IMR-90 (cell line): ENCODE measurements around the gene KRTAP4-1. TPM values are rescaled to one million over a fixed set of nuclear protein-coding genes. Genes with fewer than 3 reads are reported as not detected.
A peak's percentile ranks its signal among the peaks of the same experiment; 100 is the strongest.

ENCODE experiments used
- ATAC-seq: fragments of 200-7000 bp; cut with Tn5 transposase; 2 replicates; pipeline ENCODE4 v1.9.1; 2020; ENCODE audit warnings: low read depth, mild to moderate bottlenecking, moderate library complexity
- Bru-seq: library from RNA; stranded (reverse); fragments of 400-500 nt; gene quantifications from one replicate; lab custom pipeline; 2021; lab: Mats Ljungman, UMichigan
- BruChase-seq, 2 experiments: library from RNA; stranded (reverse); fragments of 400-500 nt; gene quantifications; one replicate each; lab custom pipeline; 2021; lab: Mats Ljungman, UMichigan
- BruUV-seq: library from RNA; stranded (reverse); fragments of 400-500 nt; replicated peaks from 2 replicates; lab custom pipeline; 2021; lab: Mats Ljungman, UMichigan
- CTCF ChIA-PET: fragments of 300-600 bp; formaldehyde crosslinking; extraction: SDS; loops from one replicate; lab custom pipeline; 2021; ENCODE audit warnings: antibody characterized with exemption; lab: Yijun Ruan, JAX
- POLR2A ChIA-PET: fragments of 300-600 bp; sonication (Branson Sonifier 250); formaldehyde crosslinking; loops from one replicate; lab custom pipeline; 2022; ENCODE audit warnings: antibody characterized with exemption; ENCODE audit not compliant: unreplicated experiment; lab: Charles Lee
- DNase-seq: peaks from one replicate; pipeline ENCODE4 v3.0.0; 2013
- H2AFZ ChIP-seq: replicated peaks from 2 replicates; pipeline ENCODE3; 2013; ENCODE audit warnings: low read length, mild to moderate bottlenecking; ENCODE audit not compliant: poor library complexity
- H2AK5ac ChIP-seq: 2 replicates; pipeline ENCODE4 v1.6.1; 2013; ENCODE audit warnings: low read depth, low read length, inconsistent platforms
- H2AK9ac ChIP-seq: replicated peaks from 2 replicates; pipeline ENCODE3; 2013; ENCODE audit warnings: mild to moderate bottlenecking, low read depth, low read length, moderate library complexity; ENCODE audit not compliant: poor library complexity
- H2BK120ac ChIP-seq: 2 replicates; pipeline ENCODE4 v1.6.1; 2013; ENCODE audit warnings: low read depth, low read length, inconsistent platforms
- H2BK15ac ChIP-seq: 3 replicates; pipeline ENCODE4 v1.6.1; 2013; ENCODE audit warnings: low read depth, low read length, inconsistent platforms
- H2BK20ac ChIP-seq: 2 replicates; pipeline ENCODE4 v1.6.1; 2013; ENCODE audit warnings: low read depth, mild to moderate bottlenecking, inconsistent platforms, low read length, moderate library complexity
- H2BK5ac ChIP-seq: 2 replicates; pipeline ENCODE4 v1.6.1; 2013; ENCODE audit warnings: mild to moderate bottlenecking, low read depth, low read length, inconsistent platforms; ENCODE audit not compliant: poor library complexity, severe bottlenecking
- H3K14ac ChIP-seq: replicated peaks from 2 replicates; pipeline ENCODE4 v1.6.1; 2013; ENCODE audit warnings: low read depth, low read length, inconsistent platforms
- H3K18ac ChIP-seq: 2 replicates; pipeline ENCODE4 v1.6.1; 2013; ENCODE audit warnings: low read depth, low read length, control low read depth
- H3K23ac ChIP-seq: 2 replicates; pipeline ENCODE4 v1.6.1; 2013; ENCODE audit warnings: low read depth, low read length, inconsistent platforms
- H3K27ac ChIP-seq: 2 replicates; pipeline ENCODE4 v1.5.1; 2013; ENCODE audit warnings: mild to moderate bottlenecking, control low read depth, low read length; ENCODE audit not compliant: insufficient read depth
- H3K27me3 ChIP-seq: 2 replicates; pipeline ENCODE4 v1.6.1; 2013; ENCODE audit warnings: low read length; ENCODE audit not compliant: control insufficient read depth, insufficient read depth
- H3K36me3 ChIP-seq: 2 replicates; pipeline ENCODE4 v1.6.1; 2013; ENCODE audit warnings: low read length, mixed read lengths; ENCODE audit not compliant: control insufficient read depth, insufficient read depth
- H3K4ac ChIP-seq: 2 replicates; pipeline ENCODE4 v1.6.1; 2013; ENCODE audit warnings: low read depth, low read length, inconsistent platforms
- H3K4me1 ChIP-seq: 2 replicates; pipeline ENCODE4 v1.6.1; 2013; ENCODE audit warnings: low read length, mixed read lengths; ENCODE audit not compliant: control insufficient read depth, insufficient read depth
- H3K4me2 ChIP-seq: 2 replicates; pipeline ENCODE4 v1.6.1; 2013; ENCODE audit warnings: low read depth, mild to moderate bottlenecking, control low read depth, low read length, moderate library complexity
- H3K4me3 ChIP-seq: 2 replicates; pipeline ENCODE4 v1.5.1; 2013; ENCODE audit warnings: low read depth, mild to moderate bottlenecking, control low read depth, low read length, moderate library complexity; ENCODE audit not compliant: insufficient read depth
- H3K56ac ChIP-seq: 2 replicates; pipeline ENCODE4 v1.6.1; 2013; ENCODE audit warnings: low read length, inconsistent platforms; ENCODE audit not compliant: insufficient read depth; ENCODE audit errors: extremely low read depth
- H3K79me1 ChIP-seq, 2 experiments: 2 replicates each; pipeline ENCODE4 v1.6.1; 2013; ENCODE audit warnings: low read length in 2 of 2, inconsistent platforms in 1 of 2, low read depth in 1 of 2
- H3K9ac ChIP-seq: 2 replicates; pipeline ENCODE4 v1.6.1; 2013; ENCODE audit warnings: low read depth, low read length, control low read depth
- H3K9me1 ChIP-seq: 2 replicates; pipeline ENCODE4 v1.6.1; 2013; ENCODE audit warnings: low read length, inconsistent platforms; ENCODE audit not compliant: insufficient read depth
- H3K9me3 ChIP-seq: 2 replicates; pipeline ENCODE4 v1.6.1; 2013; ENCODE audit warnings: low read length; ENCODE audit not compliant: control insufficient read depth, insufficient read depth
- H4K20me1 ChIP-seq: 2 replicates; pipeline ENCODE4 v1.6.1; 2013; ENCODE audit warnings: low read length, inconsistent platforms; ENCODE audit not compliant: insufficient read depth
- H4K5ac ChIP-seq: 2 replicates; pipeline ENCODE4 v1.6.1; 2013; ENCODE audit warnings: mild to moderate bottlenecking, low read depth, low read length, control low read depth
- H4K8ac ChIP-seq, 2 experiments: 2 replicates each; pipeline ENCODE4 v1.6.1; 2013; ENCODE audit warnings: low read depth in 2 of 2, low read length in 2 of 2, control low read depth in 1 of 2, inconsistent platforms in 1 of 2
- H4K91ac ChIP-seq: 2 replicates; pipeline ENCODE4 v1.6.1; 2013; ENCODE audit warnings: low read depth, low read length, inconsistent platforms; ENCODE audit not compliant: insufficient read depth
- BHLHE40 ChIP-seq: fragments of 150-350 bp; IDR thresholded peaks from 2 replicates; pipeline ENCODE4 v1.6.1; 2016; ENCODE audit warnings: mild to moderate bottlenecking, low read depth, low read length
- CEBPB ChIP-seq: IDR thresholded peaks from 2 replicates; pipeline ENCODE4 v1.6.1; 2012; ENCODE audit warnings: low read depth, low read length, improper control_type of control experiment
- CHD1 ChIP-seq: IDR thresholded peaks from 2 replicates; pipeline ENCODE4 v1.6.1; 2012; ENCODE audit warnings: low read depth, low read length, improper control_type of control experiment
- CTCF ChIP-seq: conservative IDR thresholded peaks from 2 replicates; pipeline ENCODE4 v1.5.1; 2012; ENCODE audit warnings: mild to moderate bottlenecking, low read depth, low read length, improper control_type of control experiment
- FOS ChIP-seq: fragments of 150-350 bp; IDR thresholded peaks from 2 replicates; pipeline ENCODE4 v1.6.1; 2016; ENCODE audit warnings: low read depth, low read length
- MAFK ChIP-seq: IDR thresholded peaks from 2 replicates; pipeline ENCODE4 v1.6.1; 2012; ENCODE audit warnings: low read depth, low read length, improper control_type of control experiment
- MAZ ChIP-seq: IDR thresholded peaks from 2 replicates; pipeline ENCODE4 v1.6.1; 2012; ENCODE audit warnings: low read depth, mild to moderate bottlenecking, low read length, improper control_type of control experiment, moderate library complexity, borderline replicate concordance
- MXI1 ChIP-seq: IDR thresholded peaks from 2 replicates; pipeline ENCODE4 v1.6.1; 2012; ENCODE audit warnings: low read depth, mild to moderate bottlenecking, low read length, moderate library complexity, borderline replicate concordance
- NFE2L2 ChIP-seq: fragments of 150-350 bp; IDR thresholded peaks from 2 replicates; pipeline ENCODE4 v1.6.1; 2016; ENCODE audit warnings: low read depth, mild to moderate bottlenecking, low read length
- POLR2A ChIP-seq: IDR thresholded peaks from 2 replicates; pipeline ENCODE4 v1.6.1; 2012; ENCODE audit warnings: mild to moderate bottlenecking, low read depth, low read length
- RAD21 ChIP-seq: IDR thresholded peaks from 2 replicates; pipeline ENCODE4 v1.6.1; 2012; ENCODE audit warnings: low read length, improper control_type of control experiment
- RCOR1 ChIP-seq: IDR thresholded peaks from 2 replicates; pipeline ENCODE4 v1.6.1; 2012; ENCODE audit warnings: mild to moderate bottlenecking, low read length, improper control_type of control experiment; ENCODE audit not compliant: insufficient replicate concordance
- RFX5 ChIP-seq: IDR thresholded peaks from 2 replicates; pipeline ENCODE4 v1.8.0; 2012; ENCODE audit warnings: low read depth, mild to moderate bottlenecking, low read length, moderate library complexity
- SMC3 ChIP-seq: fragments of 150-350 bp; IDR thresholded peaks from 2 replicates; pipeline ENCODE4 v1.6.1; 2016; ENCODE audit warnings: low read depth, mild to moderate bottlenecking, antibody characterized with exemption, low read length, moderate library complexity
- WGBS, 2 experiments: methylation state at CpG; one replicate each; pipeline versions ENCODE4 v1.1.5 to v1.1.7; 2013; ENCODE audit warnings: missing lambda C conversion rate in 2 of 2; ENCODE audit not compliant: insufficient read length in 1 of 2; ENCODE audit errors: extremely low coverage in 2 of 2; 5-methylcytosine and 5-hydroxymethylcytosine counted together
- dilution Hi-C: fragments of 300-500 bp; cut with HindIII; formaldehyde crosslinking; loops from one replicate; pipeline ENCODE4 v1.14.3; 2018; ENCODE audit warnings: low sequenced_read_pairs; ENCODE audit not compliant: unreplicated experiment
- in situ Hi-C: fragments of 300-500 bp; cut with MboI; formaldehyde crosslinking; loops from 3 replicates; pipeline ENCODE4 v1.14.3; 2019; ENCODE audit warnings: low sequenced_read_pairs, inconsistent platforms, mixed read lengths
- intact Hi-C: fragments of 100-400 bp; cut with micrococcal nuclease; formaldehyde crosslinking; loops from 2 replicates; pipeline ENCODE4 v1.10.0; 2022
- long read RNA-seq: library from polyadenylated mRNA; unstranded; transcript quantifications from one replicate; pipeline ENCODE4 v2.0.0, GENCODE V29; 2021; ENCODE audit not compliant: unreplicated experiment
- polyA plus RNA-seq, 3 experiments: library from polyadenylated mRNA; depleted of rRNA; stranded (reverse); fragments of >200 nt; gene quantifications; 2 replicates each; pipeline ENCODE4 v1.2.3, GENCODE V29; 2012; ENCODE audit warnings: low replicate concordance in 1 of 3
- total RNA-seq: library from RNA; depleted of rRNA; stranded (reverse); fragments of >200 nt; gene quantifications from 2 replicates; pipeline ENCODE4 v1.2.3, GENCODE V29; 2012; rRNA removed
- TF ChIP-seq, protein P1 (sequence below): fragments of 150-350 bp; IDR thresholded peaks from 2 replicates; pipeline ENCODE4 v1.6.1; 2016; ENCODE audit warnings: low read depth, mild to moderate bottlenecking, low read length, moderate library complexity, borderline replicate concordance
- TF ChIP-seq, protein P2 (sequence below): fragments of 150-350 bp; IDR thresholded peaks from 2 replicates; pipeline ENCODE4 v1.6.1; 2017; ENCODE audit warnings: mild to moderate bottlenecking, antibody characterized with exemption, low read length, low read depth

The KRTAP4-1 gene
- total RNA-seq (not detected in 2 replicates), polyA plus RNA-seq (2012; rRNA removed) (not detected in 2 replicates), Bru-seq, nascent RNA (not detected), BruChase-seq, experiment 1, labeled RNA remaining after a 6-hour chase (not detected), BruChase-seq, experiment 2, labeled RNA remaining after a 2-hour chase (not detected)
- polyA plus RNA-seq (2012; cell fraction: cytosol; rRNA removed), result 0.07 TPM in 1 of 2 replicates, not detected in the other
- not detected in 2 replicates for polyA plus RNA-seq (2012; cell fraction: nucleus; rRNA removed; ENCODE audit: low replicate concordance)
- long read RNA-seq, result 0 reads

GRCh38 chr17:41184480-41184961 lies at the start of gene KRTAP4-1:
KRTAP4-1 (minus strand) TSS chr17:41184911; CDS start chr17:41184854, 57 bp downstream.
- DNase-seq (no peak), ATAC-seq (no peak)
- Histone ChIP-seq H2AFZ (peak within 1 kb of the TSS; percentile 46), H3K23ac (no peak within 1 kb of the TSS), H4K8ac (no peak within 1 kb of the TSS), H2BK20ac (no peak within 1 kb of the TSS), H3K14ac (no peak within 1 kb of the TSS), H4K5ac (no peak within 1 kb of the TSS), H3K18ac (no peak within 1 kb of the TSS), H3K4me2 (no peak within 1 kb of the TSS), H3K56ac (no peak within 1 kb of the TSS), H3K79me1 (no peaks in the 10 kb centered on the region), H4K91ac (no peak within 1 kb of the TSS), H3K4ac (no peak within 1 kb of the TSS), H2BK15ac (no peak within 1 kb of the TSS), H4K20me1 (no peaks in the 10 kb centered on the region), H3K9me3 (no peaks in the 10 kb centered on the region; the same call in 1 of the 2 replicates), H3K27ac (no peak within 1 kb of the TSS), H3K4me1 (no peaks in the 10 kb centered on the region), H3K9ac (no peak within 1 kb of the TSS), H3K27me3 (peaks cover 2% of the 10 kb centered on the region), H3K9me1 (no peaks in the 10 kb centered on the region), H3K36me3 (no peaks in the 10 kb centered on the region), H3K4me3 (no peak within 1 kb of the TSS), H2BK120ac (no peak within 1 kb of the TSS), H2AK5ac (no peak within 1 kb of the TSS), H2BK5ac (no peak within 1 kb of the TSS), H2AK9ac (no peak within 1 kb of the TSS)
- dilution Hi-C loops (no loop called here), in situ Hi-C loops (no loop called here), intact Hi-C loops (no loop called here)
- TF ChIP-seq FOS (no peak), CHD1 (no peak), RAD21 (no peak), MAZ (no peak), MAFK (no peak), NFE2L2 (no peak), RFX5 (no peak), POLR2A (no peak), SMC3 (no peak), BHLHE40 (no peak), CEBPB (no peak), MXI1 (no peak), RCOR1 (no peak), CTCF (no peak)
- TF ChIP-seq, protein P1, sequence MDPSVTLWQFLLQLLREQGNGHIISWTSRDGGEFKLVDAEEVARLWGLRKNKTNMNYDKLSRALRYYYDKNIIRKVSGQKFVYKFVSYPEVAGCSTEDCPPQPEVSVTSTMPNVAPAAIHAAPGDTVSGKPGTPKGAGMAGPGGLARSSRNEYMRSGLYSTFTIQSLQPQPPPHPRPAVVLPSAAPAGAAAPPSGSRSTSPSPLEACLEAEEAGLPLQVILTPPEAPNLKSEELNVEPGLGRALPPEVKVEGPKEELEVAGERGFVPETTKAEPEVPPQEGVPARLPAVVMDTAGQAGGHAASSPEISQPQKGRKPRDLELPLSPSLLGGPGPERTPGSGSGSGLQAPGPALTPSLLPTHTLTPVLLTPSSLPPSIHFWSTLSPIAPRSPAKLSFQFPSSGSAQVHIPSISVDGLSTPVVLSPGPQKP, result no peak
- TF ChIP-seq, protein P2, sequence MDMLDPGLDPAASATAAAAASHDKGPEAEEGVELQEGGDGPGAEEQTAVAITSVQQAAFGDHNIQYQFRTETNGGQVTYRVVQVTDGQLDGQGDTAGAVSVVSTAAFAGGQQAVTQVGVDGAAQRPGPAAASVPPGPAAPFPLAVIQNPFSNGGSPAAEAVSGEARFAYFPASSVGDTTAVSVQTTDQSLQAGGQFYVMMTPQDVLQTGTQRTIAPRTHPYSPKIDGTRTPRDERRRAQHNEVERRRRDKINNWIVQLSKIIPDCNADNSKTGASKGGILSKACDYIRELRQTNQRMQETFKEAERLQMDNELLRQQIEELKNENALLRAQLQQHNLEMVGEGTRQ, result no peak
- 38% methylated on average over 2 of the region's 9 CpGs; no CpG with 5 or more reads in 1 of the 2 experiments for WGBS, 2 experiments
- POLR2A ChIA-PET, result no interaction called here
- no TSS peak for BruUV-seq
- CTCF ChIA-PET, result no interaction called here
